Left ventricle myocardium inferior (tissue), 1 donor: ENCODE measurements around the gene PRR5. TPM values are rescaled to one million over a fixed set of nuclear protein-coding genes. Genes with fewer than 3 reads are reported as not detected.

Source experiments
- DNase-seq: peaks from one replicate; pipeline ENCODE4 v3.0.0-alpha.2; 2020
- H3K27ac ChIP-seq: fragments of 200-600 bp; replicated peaks from 2 replicates; pipeline ENCODE4 v1.8.0; 2021
- H3K27me3 ChIP-seq: fragments of 200-600 bp; 2 replicates; pipeline ENCODE4 v1.8.0; 2021; ENCODE audit warnings: low read depth
- H3K36me3 ChIP-seq: fragments of 200-600 bp; 2 replicates; pipeline ENCODE4 v1.8.0; 2021
- H3K4me1 ChIP-seq: fragments of 200-600 bp; 2 replicates; pipeline ENCODE4 v1.8.0; 2021
- H3K4me3 ChIP-seq: fragments of 200-600 bp; 2 replicates; pipeline ENCODE4 v1.8.0; 2021; ENCODE audit warnings: mild to moderate bottlenecking, moderate library complexity
- H3K9me3 ChIP-seq: fragments of 200-600 bp; replicated peaks from 2 replicates; pipeline ENCODE4 v1.8.0; 2021
- intact Hi-C: fragments of 100-400 bp; cut with micrococcal nuclease; formaldehyde crosslinking; loops from one replicate; pipeline ENCODE4 v1.11.0; 2022
- total RNA-seq: library from RNA; stranded (reverse); fragmentation: NEBNext Ultra II Directional; extraction: Animal tissue kit (Norgen Biotek cat#: 25700); gene quantifications from one replicate; pipeline ENCODE4 v1.2.1, GENCODE V29; 2021
- TF ChIP-seq, protein P1 (sequence below): fragments of 200-600 bp; IDR thresholded peaks from 2 replicates; pipeline ENCODE4 v1.8.0; 2021; ENCODE audit warnings: antibody characterized with exemption, mild to moderate bottlenecking, borderline replicate concordance
- donor health status: DM: no; HTN: yes; CAD: no; lungs with severe emphysema.

PRR5 gene
- total RNA-seq, 1 donor from 2014 or later = 2.9 TPM

DNA sequence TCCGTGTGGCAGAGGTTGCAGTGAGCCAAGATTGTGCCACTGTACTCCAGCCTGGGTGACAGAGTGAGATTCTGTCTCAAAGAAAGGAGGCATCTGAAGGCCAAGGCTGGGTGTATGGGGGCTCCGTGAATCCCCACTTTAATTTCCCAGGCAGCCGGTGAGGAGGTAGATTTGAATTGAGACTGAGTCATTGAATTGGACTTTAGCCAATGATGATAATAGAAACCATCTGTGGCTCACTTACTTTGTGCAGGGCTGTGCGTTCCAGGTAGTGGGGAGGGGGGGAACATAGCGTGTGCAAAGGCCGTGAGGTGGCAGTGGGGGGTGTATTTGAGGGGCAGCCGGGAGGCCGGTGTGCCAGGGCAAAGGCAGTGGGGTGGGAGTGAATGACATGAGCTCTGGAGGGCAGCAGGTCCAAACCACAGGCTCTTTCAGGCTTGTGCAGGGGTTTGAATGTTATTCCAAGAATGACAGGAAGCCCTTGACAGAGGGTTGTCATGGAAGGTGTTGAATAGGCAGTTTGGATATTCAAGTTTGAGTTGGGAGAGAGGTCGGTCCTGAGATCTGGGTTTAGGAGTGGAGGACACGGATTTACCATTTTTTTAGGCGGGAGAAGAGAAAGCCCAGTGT, 56.5 kb downstream of the PRR5 start:
- H3K27me3 ChIP-seq = peaks cover 87% of the 10 kb centered on the region
- TF ChIP-seq, protein P1, sequence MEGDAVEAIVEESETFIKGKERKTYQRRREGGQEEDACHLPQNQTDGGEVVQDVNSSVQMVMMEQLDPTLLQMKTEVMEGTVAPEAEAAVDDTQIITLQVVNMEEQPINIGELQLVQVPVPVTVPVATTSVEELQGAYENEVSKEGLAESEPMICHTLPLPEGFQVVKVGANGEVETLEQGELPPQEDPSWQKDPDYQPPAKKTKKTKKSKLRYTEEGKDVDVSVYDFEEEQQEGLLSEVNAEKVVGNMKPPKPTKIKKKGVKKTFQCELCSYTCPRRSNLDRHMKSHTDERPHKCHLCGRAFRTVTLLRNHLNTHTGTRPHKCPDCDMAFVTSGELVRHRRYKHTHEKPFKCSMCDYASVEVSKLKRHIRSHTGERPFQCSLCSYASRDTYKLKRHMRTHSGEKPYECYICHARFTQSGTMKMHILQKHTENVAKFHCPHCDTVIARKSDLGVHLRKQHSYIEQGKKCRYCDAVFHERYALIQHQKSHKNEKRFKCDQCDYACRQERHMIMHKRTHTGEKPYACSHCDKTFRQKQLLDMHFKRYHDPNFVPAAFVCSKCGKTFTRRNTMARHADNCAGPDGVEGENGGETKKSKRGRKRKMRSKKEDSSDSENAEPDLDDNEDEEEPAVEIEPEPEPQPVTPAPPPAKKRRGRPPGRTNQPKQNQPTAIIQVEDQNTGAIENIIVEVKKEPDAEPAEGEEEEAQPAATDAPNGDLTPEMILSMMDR = no peak
- no peaks in the 10 kb centered on the region for H3K9me3 ChIP-seq
- no peaks in the 10 kb centered on the region for H3K36me3 ChIP-seq
- H3K4me3 ChIP-seq = no peak overlapping the region
- no peak overlapping the region for H3K27ac ChIP-seq
- no peak for DNase-seq
- H3K4me1 ChIP-seq = peaks cover 2% of the 10 kb centered on the region
- intact Hi-C loops = no loop called here

DNA sequence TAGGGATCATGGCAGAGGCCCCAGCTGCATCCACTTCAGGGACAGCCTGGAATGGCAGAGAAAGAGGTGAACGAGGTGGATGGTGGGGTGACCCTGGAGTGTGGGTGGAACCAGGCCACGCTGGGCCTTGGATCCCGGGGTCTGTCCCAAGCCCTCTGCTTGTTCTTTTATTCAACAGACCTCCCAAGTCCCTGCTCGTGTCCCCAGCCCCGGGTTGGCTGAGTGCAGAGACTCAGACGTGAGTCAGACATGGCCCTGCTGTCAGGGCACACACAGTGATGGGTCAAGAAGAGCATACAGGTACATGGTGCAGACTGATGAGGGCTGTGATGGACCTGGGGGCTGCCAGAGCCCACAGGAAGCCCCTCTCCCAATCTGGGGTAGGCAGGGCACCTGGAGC, 57.0 kb downstream of the PRR5 start:
- TF ChIP-seq, protein P1 = no peak
- H3K27ac ChIP-seq = no peak overlapping the region
- peaks cover 83% of the 10 kb centered on the region for H3K27me3 ChIP-seq
- no peaks in the 10 kb centered on the region for H3K36me3 ChIP-seq
- H3K9me3 ChIP-seq = no peaks in the 10 kb centered on the region
- intact Hi-C loops = no loop called here
- no peak overlapping the region for H3K4me3 ChIP-seq
- no peak for DNase-seq
- H3K4me1 ChIP-seq = no peaks in the 10 kb centered on the region

DNA sequence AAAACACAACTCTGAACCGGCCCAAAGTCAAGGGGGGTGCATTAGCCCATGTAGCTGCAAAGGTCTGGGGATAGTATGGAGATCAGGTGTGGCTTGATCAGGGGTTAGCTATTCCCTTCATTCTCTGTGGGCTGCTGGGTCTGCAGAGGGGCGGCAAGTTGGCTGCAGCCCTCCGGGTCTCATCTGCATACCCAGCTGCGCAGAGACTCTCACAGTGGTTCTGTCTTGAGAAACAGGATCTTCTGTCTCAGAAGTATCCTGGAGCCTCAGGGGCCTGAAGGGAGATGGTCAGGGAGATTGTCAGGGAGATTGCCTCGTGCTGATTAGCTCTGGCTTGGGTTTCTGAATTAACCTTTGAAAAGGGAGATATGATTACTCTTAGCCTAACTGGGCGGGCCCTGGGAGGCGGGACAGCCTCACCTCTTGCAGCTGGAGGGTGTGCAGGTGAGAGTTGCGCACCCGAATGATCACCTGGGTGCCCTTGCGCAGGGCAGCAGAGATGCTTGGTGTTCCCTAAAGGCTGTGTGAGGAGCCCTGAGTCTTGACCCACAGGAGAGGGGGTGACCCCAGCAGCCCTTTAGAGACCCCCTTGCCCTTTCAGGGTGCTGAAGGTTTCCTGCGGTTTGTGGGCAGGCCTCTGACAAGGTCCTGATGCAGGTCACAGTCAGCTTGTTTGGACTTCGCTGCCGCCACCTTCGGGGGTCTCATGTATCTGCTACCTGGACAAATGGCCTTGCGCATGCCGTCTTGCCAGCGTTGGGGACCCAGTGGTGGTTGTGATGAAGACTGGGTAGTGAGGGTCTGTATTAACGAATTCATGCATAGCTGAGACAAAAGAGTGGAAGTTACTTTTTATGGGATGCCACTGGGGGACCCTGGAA, 57.7 kb downstream of the PRR5 start:
- intact Hi-C loops = no loop called here
- H3K36me3 ChIP-seq = no peaks in the 10 kb centered on the region
- no peak for DNase-seq
- H3K27me3 ChIP-seq = peaks cover 83% of the 10 kb centered on the region
- TF ChIP-seq, protein P1 = no peak
- no peaks in the 10 kb centered on the region for H3K9me3 ChIP-seq
- H3K4me1 ChIP-seq = no peaks in the 10 kb centered on the region
- no peak overlapping the region for H3K4me3 ChIP-seq
- no peak overlapping the region for H3K27ac ChIP-seq

DNA sequence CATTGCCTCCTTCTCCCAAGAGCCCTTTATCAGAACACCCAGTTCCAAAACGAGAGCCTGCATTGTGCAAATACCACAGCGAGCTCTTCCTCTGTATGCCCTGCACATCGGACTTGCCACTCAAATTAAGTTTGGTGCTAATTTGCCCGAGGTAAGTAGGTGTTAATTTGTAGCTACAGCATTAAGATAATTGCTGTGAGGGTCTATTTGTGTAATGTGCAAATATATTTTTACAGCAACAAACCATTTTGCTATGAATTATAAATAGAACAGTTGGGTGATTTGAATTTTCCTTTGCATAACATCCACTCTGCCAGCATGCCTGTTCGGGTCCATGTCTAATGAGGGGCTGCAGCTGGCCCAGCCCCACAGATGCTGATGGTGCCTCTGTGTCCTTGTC, 58.5 kb downstream of the PRR5 start:
- Histone ChIP-seq H3K27me3 (peaks cover 83% of the 10 kb centered on the region), H3K36me3 (no peaks in the 10 kb centered on the region), H3K4me3 (no peak overlapping the region), H3K4me1 (no peaks in the 10 kb centered on the region), H3K27ac (no peak overlapping the region), H3K9me3 (no peaks in the 10 kb centered on the region)
- DNase-seq = no peak
- TF ChIP-seq, protein P1 = no peak
- intact Hi-C loops = no loop called here

DNA sequence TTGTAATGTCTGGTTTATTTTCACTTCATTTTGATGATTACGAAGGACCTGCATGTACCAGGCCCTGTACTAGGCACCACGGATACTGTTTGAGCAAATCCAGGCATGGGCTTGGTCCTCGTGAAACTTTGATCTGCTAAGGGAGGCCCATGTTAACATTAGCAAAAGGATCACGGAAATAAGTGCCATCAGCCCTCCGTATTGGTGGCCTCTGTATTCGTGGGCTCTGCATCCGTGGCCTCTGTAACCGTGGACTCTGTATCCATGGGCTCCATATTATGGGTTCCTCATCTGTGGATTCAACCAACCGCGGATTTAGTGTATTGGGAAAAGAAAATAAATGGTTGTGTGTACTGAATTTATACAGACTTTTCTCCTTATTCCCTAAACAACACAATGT, 59.0 kb downstream of the PRR5 start:
- Histone ChIP-seq H3K27me3 (peaks cover 83% of the 10 kb centered on the region), H3K9me3 (no peaks in the 10 kb centered on the region), H3K36me3 (no peaks in the 10 kb centered on the region), H3K4me3 (no peak overlapping the region), H3K4me1 (no peaks in the 10 kb centered on the region), H3K27ac (no peak overlapping the region)
- no peak for DNase-seq
- TF ChIP-seq, protein P1 = no peak
- intact Hi-C loops = no loop called here
